Measurements from ENCODE around the gene NR2C1.

The NR2C1 gene

DNA sequence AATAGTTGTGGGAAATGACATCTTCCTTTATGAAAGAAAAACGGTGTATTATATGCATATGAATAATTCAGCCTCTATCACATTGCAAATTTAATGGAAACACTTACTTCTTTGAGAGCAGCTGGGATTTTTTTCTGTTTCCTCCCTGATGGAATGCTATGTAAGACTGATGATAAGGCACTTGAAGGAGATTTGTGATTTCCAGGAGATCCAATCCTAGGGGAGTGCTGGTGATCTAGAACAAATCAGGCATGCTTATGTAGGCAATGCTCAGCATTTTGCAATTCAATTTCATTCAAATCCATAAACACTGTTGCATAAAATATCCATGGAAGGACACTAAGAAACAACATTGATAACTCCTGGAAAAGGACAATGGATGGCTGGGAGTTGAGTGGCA lies 16.0 kb upstream of the NR2C1 start:
- in situ Hi-C loops (cut with MboI; ENCODE audit: low sequenced_read_pairs) = no loop called here

GRCh38 chr12:95088379-95088778 lies 15.0 kb upstream of the NR2C1 start:
- in situ Hi-C loops (cut with MboI; ENCODE audit: low sequenced_read_pairs) = no loop called here

GRCh38 chr12:95085612-95086011 lies 12.2 kb upstream of the NR2C1 start:
- in situ Hi-C loops (cut with MboI; ENCODE audit: low sequenced_read_pairs) = no loop called here

GRCh38 chr12:95083938-95084337 lies 10.5 kb upstream of the NR2C1 start:
- in situ Hi-C loops (cut with MboI; ENCODE audit: low sequenced_read_pairs) = no loop called here

DNA sequence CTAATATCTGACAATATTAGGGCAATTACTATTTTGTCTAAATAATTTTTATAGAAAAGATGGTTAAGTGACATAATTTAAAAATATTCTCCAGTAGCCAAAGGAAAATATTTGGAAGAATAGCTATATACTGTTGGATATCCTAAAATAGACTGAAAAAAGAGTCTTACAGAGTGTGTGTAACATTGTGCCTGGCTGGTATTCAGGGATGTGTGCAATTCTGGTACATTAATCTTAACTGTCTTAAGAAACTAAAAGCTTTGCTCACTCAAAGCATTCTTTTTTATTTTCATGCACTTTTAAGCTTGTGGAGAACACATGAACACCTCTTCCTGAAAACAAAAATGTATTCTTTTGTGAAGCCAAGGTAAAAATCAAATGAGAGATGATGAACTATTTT lies 10.1 kb upstream of the NR2C1 start:
- in situ Hi-C loops (cut with MboI; ENCODE audit: low sequenced_read_pairs) = no loop called here

- in situ Hi-C loops (cut with MboI; ENCODE audit: low sequenced_read_pairs) = no loop called here
Observed at GRCh38 chr12:95077341-95077740, 3.9 kb upstream of the NR2C1 start.

GRCh38 chr12:95074766-95075165 lies 1.3 kb upstream of the NR2C1 start:
- in situ Hi-C loops (cut with MboI; ENCODE audit: low sequenced_read_pairs) = no loop called here

DNA sequence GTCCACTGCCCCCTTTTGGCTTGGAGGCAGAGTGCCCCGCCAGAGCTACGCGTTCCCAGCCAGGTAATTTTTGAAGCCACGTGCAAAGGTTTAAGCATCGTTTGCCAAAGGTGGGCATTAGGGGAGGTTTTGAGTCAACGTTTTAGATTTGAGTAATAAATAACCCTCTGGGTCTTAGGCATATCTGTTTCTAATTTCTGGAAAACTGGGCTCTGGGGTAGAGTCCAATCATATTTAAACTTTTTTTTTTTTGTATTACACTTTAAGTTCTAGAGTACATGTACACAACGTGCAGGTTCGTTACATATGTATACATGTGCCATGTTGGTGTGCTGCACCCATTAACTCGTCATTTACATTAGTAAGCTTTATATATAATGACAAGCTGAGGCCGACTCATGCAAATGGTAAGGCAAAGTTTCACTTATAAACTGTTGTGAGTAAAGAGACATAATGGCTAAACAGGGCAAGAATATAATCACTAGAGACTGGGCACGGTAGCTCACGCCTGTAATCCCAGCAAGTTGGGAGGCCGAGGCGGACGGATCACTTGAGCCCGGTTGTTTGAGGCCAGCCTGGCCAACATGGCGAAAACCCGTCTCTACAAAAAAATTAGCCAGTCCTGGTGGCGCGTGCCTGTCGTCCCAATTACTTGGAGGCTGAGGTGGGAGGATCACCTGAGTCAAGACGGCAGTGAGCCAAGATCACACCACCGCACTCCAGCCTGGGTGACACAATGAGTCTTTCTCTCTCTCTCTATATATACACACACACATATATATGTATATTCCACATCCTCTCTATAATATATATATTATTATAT lies 491 bp upstream of the NR2C1 start:
- in situ Hi-C loops (cut with MboI; ENCODE audit: low sequenced_read_pairs) = no loop called here

- in situ Hi-C loops (cut with MboI; ENCODE audit: low sequenced_read_pairs) = no loop called here
Observed at GRCh38 chr12:95070378-95070777, 3.0 kb downstream of the NR2C1 start.

DNA sequence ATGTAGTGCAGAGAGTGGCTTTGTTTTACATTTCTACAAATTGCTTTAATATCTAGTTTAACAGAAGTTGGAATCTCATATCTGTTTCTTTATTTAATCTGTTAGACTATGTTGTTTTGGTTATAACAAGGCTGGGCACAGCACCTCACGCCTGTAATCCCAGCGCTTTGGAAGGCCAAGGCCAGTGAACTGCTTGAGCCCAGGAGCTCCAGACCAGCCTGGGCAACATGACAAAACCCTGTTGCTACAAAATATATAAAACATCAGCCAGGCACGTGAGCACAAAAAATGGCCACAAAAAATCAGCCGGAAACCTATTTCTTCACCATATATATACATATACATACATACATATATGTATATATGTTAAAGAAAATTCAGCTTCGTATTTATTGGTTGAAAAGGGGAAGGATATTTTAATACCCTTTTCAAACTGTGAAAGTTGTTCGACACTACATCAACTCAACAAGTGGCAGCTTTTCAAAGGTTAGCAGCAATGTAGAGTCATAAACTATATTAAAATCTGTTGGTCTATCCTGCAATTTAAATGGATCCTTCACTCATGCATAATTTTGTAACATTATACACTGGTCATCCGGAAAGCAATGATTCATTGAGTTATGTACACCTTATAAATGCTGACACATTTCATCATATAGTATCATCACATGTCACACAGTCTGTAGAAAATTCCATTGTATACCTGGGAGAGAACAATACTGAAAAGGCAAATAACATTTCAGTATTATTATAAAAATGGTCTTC lies 7.1 kb downstream of the NR2C1 start:
- in situ Hi-C loops (cut with MboI; ENCODE audit: low sequenced_read_pairs) = no loop called here

GRCh38 chr12:95060951-95061350 lies 12.5 kb downstream of the NR2C1 start:
- in situ Hi-C loops (cut with MboI; ENCODE audit: low sequenced_read_pairs) = no loop called here

DNA sequence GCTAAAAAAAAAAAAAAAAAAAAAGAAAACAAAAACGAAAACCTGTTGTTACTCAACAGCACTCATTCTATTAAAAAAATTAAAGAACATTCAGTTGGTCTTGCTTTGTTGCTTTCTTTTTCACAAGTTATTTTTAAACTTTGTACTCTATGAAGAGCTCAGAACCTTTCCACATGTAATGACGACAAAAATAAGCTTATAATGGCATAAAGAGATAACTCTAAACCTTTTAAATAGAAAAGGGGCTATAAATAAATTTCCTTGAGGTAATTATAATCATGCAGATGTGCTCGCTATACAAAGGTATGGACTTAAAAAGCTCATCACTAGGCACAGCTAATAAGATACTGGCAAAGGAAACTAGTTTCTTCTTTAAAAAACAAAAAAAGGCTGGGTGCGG lies 13.4 kb downstream of the NR2C1 start:
- in situ Hi-C loops (cut with MboI; ENCODE audit: low sequenced_read_pairs) = no loop called here

GRCh38 chr12:95057424-95057823 lies 16.0 kb downstream of the NR2C1 start:
- in situ Hi-C loops (cut with MboI; ENCODE audit: low sequenced_read_pairs) = no loop called here

DNA sequence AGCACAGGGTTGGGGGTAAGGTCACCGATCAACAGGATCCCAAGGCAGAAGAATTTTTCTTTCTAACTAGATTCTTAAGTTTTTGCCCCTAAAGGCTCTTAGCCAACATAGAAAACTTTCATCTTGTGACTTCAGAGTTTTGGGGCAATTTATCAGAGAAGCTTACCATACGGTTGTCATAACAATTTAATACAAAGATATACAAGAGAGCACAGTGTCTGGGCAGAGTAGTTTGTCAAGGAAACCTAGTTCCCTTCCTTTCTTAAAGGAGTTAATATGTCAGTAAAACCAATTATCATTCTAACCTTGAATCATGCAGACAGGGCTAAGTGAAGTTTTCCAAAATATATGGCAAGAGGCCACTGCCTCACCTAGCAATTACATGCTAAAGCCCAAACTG lies 18.4 kb downstream of the NR2C1 start:
- in situ Hi-C loops (cut with MboI; ENCODE audit: low sequenced_read_pairs) = no loop called here

DNA sequence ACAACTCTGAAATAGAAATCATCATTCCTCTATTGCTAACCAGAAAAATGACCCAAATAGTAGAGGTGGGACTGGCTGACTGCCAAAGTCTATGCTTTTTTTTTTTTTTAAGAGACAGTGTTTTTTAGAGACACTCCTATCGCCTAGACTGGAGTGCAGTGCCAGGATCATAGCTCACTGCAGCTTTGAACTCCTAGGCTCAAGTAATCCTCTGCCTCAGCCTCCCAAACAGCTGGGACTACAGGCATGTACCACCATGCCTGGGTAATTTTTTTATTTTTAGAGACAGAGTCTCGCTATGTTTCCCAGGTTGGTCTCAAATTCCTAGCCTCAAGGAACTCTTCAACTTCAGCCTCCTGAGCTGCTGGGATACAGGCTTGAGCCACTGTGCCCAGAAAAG lies 19.2 kb downstream of the NR2C1 start:
- in situ Hi-C loops (cut with MboI; ENCODE audit: low sequenced_read_pairs) = no loop called here

- in situ Hi-C loops (cut with MboI; ENCODE audit: low sequenced_read_pairs) = no loop called here
Observed at GRCh38 chr12:95051241-95051640, 22.2 kb downstream of the NR2C1 start.

DNA sequence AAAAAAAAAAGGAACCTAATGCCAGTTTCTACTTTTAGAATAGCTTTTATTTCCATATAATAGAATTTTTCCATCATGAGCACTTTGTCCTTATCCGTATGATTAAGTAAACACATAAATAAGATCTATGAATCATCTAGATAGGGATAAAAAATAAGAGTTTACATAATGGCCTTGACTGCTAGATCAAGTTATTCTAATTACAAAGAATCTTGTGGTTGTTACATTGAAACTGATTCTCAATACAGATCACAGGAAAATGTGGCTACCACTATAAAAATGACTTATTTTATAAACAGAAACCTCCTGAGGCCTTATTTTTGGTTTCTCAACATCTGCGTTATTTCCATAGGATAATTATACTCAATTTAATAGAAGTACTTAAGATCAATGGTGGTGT lies 35.5 kb downstream of the NR2C1 start:
- in situ Hi-C loops (cut with MboI; ENCODE audit: low sequenced_read_pairs) = no loop called here

GRCh38 chr12:95034750-95035149 lies 38.7 kb downstream of the NR2C1 start:
- in situ Hi-C loops (cut with MboI; ENCODE audit: low sequenced_read_pairs) = no loop called here

- in situ Hi-C loops (cut with MboI; ENCODE audit: low sequenced_read_pairs) = no loop called here
Observed at GRCh38 chr12:95022477-95022876, 50.9 kb downstream of the NR2C1 start.

GRCh38 chr12:95017482-95017881 lies 55.9 kb downstream of the NR2C1 start:
- in situ Hi-C loops (cut with MboI; ENCODE audit: low sequenced_read_pairs) = no loop called here

- in situ Hi-C loops (cut with MboI; ENCODE audit: low sequenced_read_pairs) = no loop called here
Observed at GRCh38 chr12:95016120-95016519, 57.3 kb downstream of the NR2C1 start.

- in situ Hi-C loops (cut with MboI; ENCODE audit: low sequenced_read_pairs) = no loop called here
Observed at GRCh38 chr12:95014554-95014953, 58.9 kb downstream of the NR2C1 start.

Data from HL-60/S4 treated with phorbol 12-myristate 13-acetate at 8.2 ng/mL for 4 days and 3 days (cell line).